Karpas-422 (cell line): Measurements from ENCODE around the gene BMP8A. TPM values are rescaled to one million over a fixed set of nuclear protein-coding genes. Genes with fewer than 3 reads are reported as not detected.

Experiments used
- DNase-seq: peaks from one replicate; pipeline ENCODE4 v3.0.0-alpha.2; 2015
- H2AFZ ChIP-seq: fragments of 200-600 bp; sonication (generic); 2 replicates; pipeline ENCODE4 v1.6.1; 2014; ENCODE audit warnings: antibody characterized with exemption, low read length, mixed read lengths
- H3K27ac ChIP-seq: fragments of 200-600 bp; sonication (generic); 2 replicates; pipeline ENCODE4 v1.5.1; 2014; ENCODE audit warnings: mild to moderate bottlenecking, low read length, moderate library complexity
- H3K27me3 ChIP-seq: fragments of 200-600 bp; sonication (generic); 2 replicates; pipeline ENCODE4 v1.6.1; 2014; ENCODE audit warnings: low read length, mixed read lengths
- H3K36me3 ChIP-seq: fragments of 200-600 bp; sonication (generic); 2 replicates; pipeline ENCODE4 v1.6.1; 2014; ENCODE audit warnings: low read length, mixed read lengths; ENCODE audit not compliant: insufficient read depth
- H3K4me1 ChIP-seq: fragments of 200-600 bp; sonication (generic); 2 replicates; pipeline ENCODE4 v1.6.1; 2014; ENCODE audit warnings: mild to moderate bottlenecking, low read length, mixed read lengths
- H3K4me2 ChIP-seq: fragments of 200-600 bp; sonication (generic); 2 replicates; pipeline ENCODE4 v1.6.1; 2014; ENCODE audit warnings: low read length, low read depth, mild to moderate bottlenecking; ENCODE audit not compliant: poor library complexity, severe bottlenecking
- H3K4me3 ChIP-seq: fragments of 200-600 bp; sonication (generic); 2 replicates; pipeline ENCODE4 v1.5.1; 2014; ENCODE audit warnings: mild to moderate bottlenecking, antibody characterized with exemption, low read length, mixed read lengths
- H3K79me2 ChIP-seq: fragments of 200-600 bp; sonication (generic); 2 replicates; pipeline ENCODE4 v1.6.1; 2014; ENCODE audit warnings: mild to moderate bottlenecking, low read length, mixed read lengths
- H3K9ac ChIP-seq: fragments of 200-600 bp; sonication (generic); 2 replicates; pipeline ENCODE4 v1.6.0; 2014; ENCODE audit warnings: low read length
- H3K9me2 ChIP-seq: fragments of 200-600 bp; sonication (generic), shearing (Covaris generic); replicated peaks from 2 replicates; pipeline ENCODE4 v1.6.0; 2014; ENCODE audit warnings: mild to moderate bottlenecking, low read length, moderate library complexity; ENCODE audit not compliant: insufficient read depth
- H3K9me3 ChIP-seq: fragments of 300-700, 200-600 bp; sonication (generic); 2 replicates; pipeline ENCODE4 v1.6.1; 2014; ENCODE audit warnings: low read length, mixed read lengths
- H4K20me1 ChIP-seq: fragments of 200-600 bp; sonication (generic); 2 replicates; pipeline ENCODE4 v1.6.1; 2014; ENCODE audit warnings: mild to moderate bottlenecking, antibody characterized with exemption, low read length, low read depth; ENCODE audit not compliant: insufficient read depth
- total RNA-seq: library from RNA; depleted of rRNA; stranded (reverse); fragments of >200 nt; shearing (Covaris generic); gene quantifications from 2 replicates; pipeline ENCODE4 v1.2.3, GENCODE V29; 2014; ENCODE audit warnings: low replicate concordance

The BMP8A gene
- total RNA-seq, 1 experiment from 2014 or later = not detected

DNA sequence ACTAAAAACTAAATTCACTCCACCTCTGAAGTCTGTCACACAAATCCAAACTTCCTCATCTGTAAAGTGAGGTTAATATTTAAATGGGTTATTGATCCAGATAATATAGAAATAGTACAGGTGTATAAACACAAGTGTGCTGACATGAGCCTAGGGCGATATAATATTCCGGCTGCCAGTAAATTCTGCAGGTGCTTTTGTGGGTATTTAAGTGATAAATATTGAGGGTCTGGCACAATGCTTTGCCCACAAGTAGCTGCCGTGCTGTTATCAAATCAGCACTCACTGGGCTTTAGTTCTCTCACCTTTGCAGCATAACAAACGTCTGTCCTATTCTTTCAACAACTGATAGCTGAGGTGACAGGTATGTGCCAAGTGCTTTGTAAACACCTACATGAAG lies 77.6 kb downstream of the BMP8A start:
- Histone ChIP-seq H3K27me3 (no peaks in the 10 kb centered on the region), H3K9me3 (no peaks in the 10 kb centered on the region), H3K4me3 (no peak overlapping the region), H3K36me3 (peaks cover 85% of the 10 kb centered on the region), H3K9me2 (no peaks in the 10 kb centered on the region), H3K4me1 (peaks cover 10% of the 10 kb centered on the region), H3K9ac (no peak overlapping the region), H2AFZ (no peak overlapping the region), H4K20me1 (peaks cover 70% of the 10 kb centered on the region), H3K27ac (no peak overlapping the region), H3K4me2 (no peak overlapping the region), H3K79me2 (peaks cover 67% of the 10 kb centered on the region)
- peak; percentile 23 for DNase-seq

DNA sequence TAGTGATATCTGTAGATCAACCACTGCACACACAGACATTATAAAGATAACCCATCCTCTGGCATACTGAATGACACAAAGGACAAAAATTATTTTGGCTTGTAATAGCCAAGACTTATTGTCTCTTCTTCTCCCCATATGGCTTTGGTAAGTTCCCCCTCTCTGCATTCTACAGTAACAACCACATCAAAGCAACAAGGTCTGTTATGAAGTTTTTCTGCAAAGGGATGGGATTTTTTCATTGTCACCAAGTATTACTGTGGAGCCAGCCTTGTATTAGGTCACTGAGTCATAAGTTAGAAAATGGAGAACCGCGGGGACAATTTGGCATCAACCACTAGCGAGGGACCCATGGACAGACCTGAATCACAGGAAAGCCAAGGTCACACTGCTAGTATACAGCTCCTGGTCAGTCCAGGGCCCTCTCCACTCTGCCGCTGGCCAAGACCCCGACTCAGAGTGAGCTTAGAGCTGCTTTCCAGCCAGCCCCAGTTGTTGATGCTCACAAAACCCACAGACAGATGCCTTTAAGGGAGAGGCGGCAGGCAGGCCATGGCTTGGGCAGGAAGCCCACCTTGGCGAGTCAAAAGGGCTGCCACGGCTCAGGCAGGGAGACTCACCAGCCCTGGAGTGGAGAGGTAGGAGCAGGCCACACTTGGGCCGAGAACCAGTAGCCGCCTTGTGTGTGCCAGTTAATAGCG lies 79.2 kb downstream of the BMP8A start:
- peak; percentile 38 for DNase-seq
- H3K79me2 ChIP-seq = peaks cover 79% of the 10 kb centered on the region
- H3K9ac ChIP-seq = no peak overlapping the region
- H3K4me2 ChIP-seq = no peak overlapping the region
- peaks cover 80% of the 10 kb centered on the region for H4K20me1 ChIP-seq
- no peak overlapping the region for H2AFZ ChIP-seq
- no peaks in the 10 kb centered on the region for H3K9me3 ChIP-seq
- no peak overlapping the region for H3K4me3 ChIP-seq
- no peaks in the 10 kb centered on the region for H3K27me3 ChIP-seq
- H3K27ac ChIP-seq = no peak overlapping the region
- no peaks in the 10 kb centered on the region for H3K9me2 ChIP-seq
- peaks cover 23% of the 10 kb centered on the region for H3K4me1 ChIP-seq
- peaks cover 86% of the 10 kb centered on the region for H3K36me3 ChIP-seq

DNA sequence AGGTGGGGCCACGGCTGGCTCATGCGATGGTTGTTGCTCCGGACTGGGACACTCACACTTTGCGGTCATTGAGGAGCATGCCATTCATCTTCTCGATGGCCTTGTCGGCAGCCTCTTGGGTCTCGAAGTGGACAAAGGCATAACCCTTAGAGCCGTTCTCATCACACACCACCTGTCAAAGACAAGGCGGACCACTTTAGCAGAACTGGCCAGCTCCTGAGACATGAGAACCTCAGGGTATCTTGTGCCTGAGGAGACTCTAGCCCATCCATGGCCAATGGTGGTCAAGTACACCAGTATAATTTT lies 79.7 kb downstream of the BMP8A start:
- no peaks in the 10 kb centered on the region for H3K9me2 ChIP-seq
- H3K9me3 ChIP-seq = no peaks in the 10 kb centered on the region
- H4K20me1 ChIP-seq = peaks cover 80% of the 10 kb centered on the region
- peaks cover 23% of the 10 kb centered on the region for H3K4me1 ChIP-seq
- H3K27ac ChIP-seq = no peak overlapping the region
- no peak overlapping the region for H3K9ac ChIP-seq
- no peak overlapping the region for H3K4me2 ChIP-seq
- no peak for DNase-seq
- H3K4me3 ChIP-seq = no peak overlapping the region
- H2AFZ ChIP-seq = no peak overlapping the region
- peaks cover 80% of the 10 kb centered on the region for H3K79me2 ChIP-seq
- no peaks in the 10 kb centered on the region for H3K27me3 ChIP-seq
- peaks cover 82% of the 10 kb centered on the region for H3K36me3 ChIP-seq

DNA sequence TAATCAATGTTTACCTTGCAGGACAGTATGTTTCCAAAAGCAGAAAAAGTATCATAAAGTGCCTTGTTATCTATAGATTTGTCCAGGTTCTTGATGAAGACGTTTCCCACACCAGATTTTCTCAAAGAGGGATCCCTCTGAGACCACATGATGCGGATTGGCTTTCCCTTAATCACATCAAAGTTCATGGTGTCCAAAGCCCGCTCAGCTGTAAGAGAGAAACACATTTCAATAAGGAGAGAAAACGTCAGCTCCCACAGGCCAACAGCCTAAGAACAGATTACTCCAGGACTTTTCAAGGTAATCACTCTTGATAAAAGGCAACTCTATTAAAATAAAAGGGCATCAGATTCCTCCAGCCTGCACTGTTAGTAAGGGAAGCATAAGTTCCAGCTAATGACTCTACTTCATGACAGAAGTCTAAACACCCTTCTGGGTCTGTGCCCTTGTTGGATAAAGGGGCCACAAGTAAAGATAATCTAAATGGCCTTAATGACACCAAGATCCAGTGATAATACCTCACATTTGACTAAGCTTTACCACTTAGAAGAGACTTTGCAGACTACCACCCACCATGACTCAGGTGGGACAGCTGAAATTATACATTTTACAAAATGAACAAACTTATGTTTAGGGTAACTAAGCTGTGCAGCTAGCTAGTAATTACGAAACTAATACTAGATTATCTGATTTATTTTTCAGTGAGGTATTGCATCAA lies 81.1 kb downstream of the BMP8A start:
- Histone ChIP-seq H3K4me2 (no peak overlapping the region), H3K9me2 (no peaks in the 10 kb centered on the region), H4K20me1 (peaks cover 69% of the 10 kb centered on the region), H2AFZ (no peak overlapping the region), H3K36me3 (peaks cover 68% of the 10 kb centered on the region), H3K4me3 (no peak overlapping the region), H3K27me3 (no peaks in the 10 kb centered on the region), H3K9me3 (no peaks in the 10 kb centered on the region), H3K27ac (no peak overlapping the region), H3K79me2 (peaks cover 73% of the 10 kb centered on the region), H3K4me1 (peaks cover 23% of the 10 kb centered on the region), H3K9ac (no peak overlapping the region)
- no peak for DNase-seq

DNA sequence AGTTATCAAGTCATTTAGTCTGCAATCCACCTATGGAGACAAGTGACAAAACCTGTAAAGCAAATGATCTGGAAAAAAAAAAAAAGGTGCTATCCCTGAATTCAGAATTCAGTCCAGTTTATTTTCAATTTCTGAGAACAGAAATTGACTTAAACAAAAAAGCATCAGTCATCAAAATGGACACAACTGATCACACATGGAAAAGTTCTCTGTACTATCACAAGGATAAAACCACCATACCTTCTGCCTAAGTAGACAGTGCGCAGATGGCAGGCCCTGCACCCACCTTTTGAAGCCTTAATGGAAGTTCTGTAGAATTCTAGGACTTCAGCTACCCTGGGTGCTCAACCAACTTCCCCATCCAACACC lies 81.6 kb downstream of the BMP8A start:
- Histone ChIP-seq H3K79me2 (peaks cover 73% of the 10 kb centered on the region), H4K20me1 (peaks cover 68% of the 10 kb centered on the region), H3K27me3 (no peaks in the 10 kb centered on the region), H3K4me1 (peaks cover 23% of the 10 kb centered on the region), H3K4me3 (no peak overlapping the region), H3K4me2 (peak overlapping the region; percentile 24), H3K9me2 (no peaks in the 10 kb centered on the region), H3K36me3 (peaks cover 65% of the 10 kb centered on the region), H3K27ac (no peak overlapping the region), H3K9me3 (no peaks in the 10 kb centered on the region), H3K9ac (no peak overlapping the region), H2AFZ (no peak overlapping the region)
- no peak for DNase-seq

DNA sequence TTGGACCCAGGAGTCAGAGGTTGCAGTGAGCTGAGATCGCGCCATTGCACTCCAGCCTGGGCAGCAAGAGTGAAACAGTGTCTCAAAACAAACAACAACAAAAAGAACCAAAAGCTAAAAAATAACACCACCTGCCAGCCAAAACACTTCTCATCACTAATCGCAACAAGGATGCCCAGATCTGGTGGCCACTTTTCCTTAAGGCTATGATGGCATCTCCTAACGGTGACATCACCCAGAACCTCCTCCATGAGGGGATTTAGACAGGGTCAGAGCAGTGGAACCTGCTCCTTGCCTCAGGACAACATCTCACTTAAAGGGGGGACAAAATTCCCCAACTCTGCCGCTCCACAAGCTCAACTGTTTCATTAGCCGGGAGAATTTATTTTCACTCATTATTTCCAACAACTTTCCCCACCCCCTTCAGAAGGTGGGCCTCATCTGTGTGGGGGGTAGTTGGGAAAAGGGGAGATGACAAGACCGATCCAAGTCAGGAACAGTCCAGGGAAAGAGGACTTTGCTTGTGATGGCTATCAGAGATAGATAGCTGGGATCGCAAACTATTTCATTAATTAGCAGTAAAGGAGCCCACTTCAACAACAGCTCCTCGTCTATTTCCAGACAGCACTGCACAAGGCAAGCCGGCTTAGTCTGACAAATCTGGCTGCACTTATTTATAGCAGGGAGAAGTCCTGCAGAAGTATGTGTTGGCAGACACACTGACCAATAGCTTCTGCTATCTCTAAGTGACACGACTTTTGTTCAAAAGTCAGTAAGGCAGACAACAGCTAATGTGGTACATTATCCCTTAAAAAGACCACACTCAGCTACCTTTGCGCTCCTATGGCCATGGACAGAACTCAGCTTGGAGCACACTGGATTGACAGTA lies 82.5 kb downstream of the BMP8A start:
- peak; percentile 49 for DNase-seq
- peak overlapping the region; percentile 97 for H3K4me3 ChIP-seq
- no peaks in the 10 kb centered on the region for H3K27me3 ChIP-seq
- no peaks in the 10 kb centered on the region for H3K9me3 ChIP-seq
- peaks cover 23% of the 10 kb centered on the region for H3K4me1 ChIP-seq
- H4K20me1 ChIP-seq = peaks cover 63% of the 10 kb centered on the region
- peaks cover 66% of the 10 kb centered on the region for H3K79me2 ChIP-seq
- H3K36me3 ChIP-seq = peaks cover 56% of the 10 kb centered on the region
- peak overlapping the region; percentile 96 for H3K9ac ChIP-seq
- no peak overlapping the region for H3K27ac ChIP-seq
- peak overlapping the region; percentile 93 for H3K4me2 ChIP-seq
- no peak overlapping the region for H2AFZ ChIP-seq
- H3K9me2 ChIP-seq = no peaks in the 10 kb centered on the region

DNA sequence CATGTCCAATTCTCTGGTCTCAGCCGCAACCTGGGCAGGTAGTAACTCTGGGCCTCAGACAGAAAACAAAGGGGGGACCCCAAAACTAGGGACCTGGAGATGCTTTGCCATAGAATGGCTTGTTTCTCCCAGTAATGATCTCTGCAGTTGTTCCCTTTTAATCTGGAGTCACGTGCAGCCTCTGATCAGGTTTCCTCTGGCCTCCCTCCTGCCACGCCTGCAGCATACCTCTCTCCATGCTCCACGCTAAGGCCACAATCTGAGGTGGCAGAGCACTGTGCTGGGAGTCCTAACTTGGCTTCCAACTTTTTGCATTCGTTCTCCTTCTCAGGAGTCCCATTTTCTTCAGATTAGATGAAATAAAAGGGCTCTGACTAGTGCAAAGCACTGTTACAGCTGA lies 83.2 kb downstream of the BMP8A start:
- no peak overlapping the region for H3K27ac ChIP-seq
- H3K9me2 ChIP-seq = no peaks in the 10 kb centered on the region
- H3K4me2 ChIP-seq = peak overlapping the region; percentile 93
- H3K79me2 ChIP-seq = peaks cover 59% of the 10 kb centered on the region
- H3K4me1 ChIP-seq = peaks cover 23% of the 10 kb centered on the region
- H4K20me1 ChIP-seq = peaks cover 60% of the 10 kb centered on the region
- H3K9ac ChIP-seq = peak overlapping the region; percentile 96
- no peaks in the 10 kb centered on the region for H3K9me3 ChIP-seq
- no peak for DNase-seq
- no peaks in the 10 kb centered on the region for H3K27me3 ChIP-seq
- no peak overlapping the region for H2AFZ ChIP-seq
- H3K4me3 ChIP-seq = peak overlapping the region; percentile 97
- H3K36me3 ChIP-seq = peaks cover 50% of the 10 kb centered on the region
